ENCODE results near the gene OGDH.

The OGDH gene

DNA sequence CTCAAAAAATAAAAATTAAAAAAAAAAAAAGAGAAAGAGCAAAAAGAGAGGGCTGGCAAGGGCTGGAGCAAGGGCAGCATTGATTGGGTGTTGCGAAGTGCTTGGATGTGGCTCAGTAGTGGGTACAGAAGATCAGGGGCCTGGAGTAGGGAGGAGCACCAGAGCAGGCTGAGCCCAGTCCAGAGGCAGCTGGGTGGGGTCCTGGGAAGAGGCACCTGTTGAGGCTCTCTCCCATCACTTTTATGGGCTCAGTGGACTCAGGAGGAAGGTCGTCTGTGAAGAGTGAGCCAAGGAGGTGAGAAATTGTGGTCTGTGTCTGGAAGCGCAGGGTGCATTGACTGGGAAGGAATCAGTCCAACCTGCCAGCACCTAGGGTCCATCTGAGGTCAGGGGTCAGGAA lies 130.5 kb downstream of the OGDH start:
- DNase-seq (ENCODE audit: low read depth in 2 of 2): no peak

DNA sequence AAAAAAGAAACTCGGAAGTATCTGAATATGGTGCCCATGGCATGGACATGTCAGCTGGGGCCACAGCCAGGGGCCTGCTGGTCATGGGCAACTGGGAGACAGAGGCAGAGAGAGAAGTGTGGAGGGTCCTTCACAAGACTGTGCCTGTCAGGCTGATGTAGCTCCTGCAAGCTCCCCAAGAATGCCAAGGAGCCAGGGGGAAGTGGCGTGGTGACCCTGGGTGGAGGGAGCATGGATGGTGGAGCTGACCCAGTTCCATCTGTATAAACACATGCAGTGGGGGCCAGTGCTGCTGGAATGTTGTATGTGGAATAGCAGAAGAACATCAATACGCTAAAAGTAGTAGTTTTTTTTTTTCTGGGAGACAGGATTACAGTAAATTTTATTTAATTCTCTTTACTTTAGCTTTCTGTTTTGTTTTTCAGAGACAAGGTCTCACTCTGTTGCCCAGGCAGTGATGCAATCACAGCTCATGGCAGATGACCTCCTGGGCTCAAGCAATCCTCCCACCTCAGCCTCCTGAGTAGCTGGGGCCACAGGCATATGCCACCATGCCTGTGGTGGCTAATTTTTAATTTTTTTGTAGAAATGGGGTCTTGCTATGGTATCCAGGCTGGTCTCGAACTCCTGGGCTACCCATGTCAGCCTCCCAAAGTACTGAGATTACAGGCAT lies 131.8 kb downstream of the OGDH start:
- DNase-seq (ENCODE audit: low read depth in 2 of 2): no peak

DNA sequence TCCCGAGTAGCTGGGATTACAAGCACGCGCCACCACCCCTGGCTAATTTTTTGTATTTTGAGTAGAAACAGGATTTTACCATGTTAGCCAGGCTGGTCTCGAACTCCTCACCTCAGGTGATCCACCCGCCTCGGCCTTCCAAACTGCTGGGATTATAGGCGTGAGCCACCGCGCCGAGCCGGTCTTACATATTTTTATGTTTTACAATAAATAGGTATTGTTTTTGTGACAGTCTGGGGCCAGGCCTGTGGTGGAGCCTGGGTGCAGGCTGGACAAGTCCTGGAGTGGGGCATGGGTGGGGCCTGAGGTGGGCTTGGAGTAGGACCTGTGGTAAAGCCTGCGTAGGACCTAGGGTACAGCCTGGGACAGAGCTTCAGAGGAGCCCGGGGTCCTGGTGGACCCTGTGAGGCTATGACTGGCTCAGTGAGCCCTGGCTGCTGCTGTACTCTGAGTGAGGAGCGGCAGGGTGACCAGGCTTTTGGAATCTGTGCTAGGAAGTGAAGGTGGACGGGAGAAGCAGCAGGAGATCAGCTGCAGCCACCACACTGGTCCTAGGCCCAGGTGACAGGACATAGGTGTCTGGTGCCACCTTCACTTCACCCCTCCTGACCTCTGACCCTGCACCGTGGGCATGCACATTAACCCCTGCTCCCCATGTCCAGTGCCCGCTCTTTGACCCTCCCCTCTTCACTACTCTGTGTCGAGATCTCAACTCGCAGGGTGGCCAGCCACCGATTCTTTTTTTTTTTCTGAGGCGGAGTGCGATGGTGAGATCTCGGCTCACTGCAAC lies 132.6 kb downstream of the OGDH start:
- no peak for DNase-seq (ENCODE audit: low read depth in 2 of 2)

GRCh38 chr7:44740055-44740454 lies 133.6 kb downstream of the OGDH start:
- no peak for DNase-seq (ENCODE audit: low read depth in 2 of 2)

- DNase-seq (ENCODE audit: low read depth in 2 of 2): no peak
Measured at GRCh38 chr7:44743750-44744149, 137.3 kb downstream of the OGDH start.

DNA sequence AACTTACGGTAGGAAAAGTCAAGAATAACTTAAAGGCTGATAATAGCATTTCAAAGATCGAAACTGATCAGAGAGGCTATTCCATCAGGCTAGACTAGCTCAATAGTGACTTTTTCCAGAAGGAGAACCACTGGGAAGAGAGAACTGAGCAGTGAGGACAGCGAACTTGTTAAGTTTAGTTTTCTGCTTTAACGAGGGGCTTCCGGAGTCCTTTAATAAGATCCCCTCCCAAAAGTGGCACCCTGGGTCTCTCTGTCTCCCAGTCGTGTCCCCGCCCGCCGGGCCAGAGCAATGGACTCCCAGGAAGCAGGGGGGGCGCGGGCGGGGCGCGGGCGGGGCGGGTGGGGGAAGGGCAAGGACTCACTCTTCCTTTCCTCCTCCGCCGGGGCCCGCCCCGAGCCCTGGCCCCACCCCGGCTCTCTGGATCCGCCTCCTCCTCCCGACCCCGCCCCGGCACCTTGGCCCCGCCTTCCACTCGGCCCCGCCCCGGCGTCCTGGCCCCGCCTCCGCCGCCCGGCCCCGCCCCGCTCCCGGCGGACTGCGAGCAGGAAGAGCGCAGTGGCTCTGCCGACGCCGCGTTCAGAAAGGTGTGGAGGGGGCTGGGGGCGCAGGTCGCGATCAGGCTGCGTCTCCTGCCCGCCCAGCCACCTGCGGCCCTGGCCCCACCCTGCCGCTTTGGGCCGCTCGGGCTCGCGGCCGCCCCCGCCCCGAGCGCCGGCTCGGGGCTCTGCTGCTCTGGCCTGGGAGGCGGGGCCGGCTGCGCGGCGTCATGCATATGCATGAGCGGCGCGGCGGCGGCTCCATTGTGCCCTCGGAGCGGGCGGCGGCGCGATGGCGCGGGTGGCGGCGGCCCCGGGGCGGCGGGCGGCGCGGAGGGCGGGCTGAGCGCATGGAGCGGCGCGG lies 141.9 kb downstream of the OGDH start, which contains the start of gene ZMIZ2:
Gene ZMIZ2, plus strand, starts transcription at position 803 of the 903 bp plus-strand sequence. CDS start 7,403 bp downstream, outside the sequence.
- peak; percentile 86 to 92 for DNase-seq (ENCODE audit: low read depth in 2 of 2)

DNA sequence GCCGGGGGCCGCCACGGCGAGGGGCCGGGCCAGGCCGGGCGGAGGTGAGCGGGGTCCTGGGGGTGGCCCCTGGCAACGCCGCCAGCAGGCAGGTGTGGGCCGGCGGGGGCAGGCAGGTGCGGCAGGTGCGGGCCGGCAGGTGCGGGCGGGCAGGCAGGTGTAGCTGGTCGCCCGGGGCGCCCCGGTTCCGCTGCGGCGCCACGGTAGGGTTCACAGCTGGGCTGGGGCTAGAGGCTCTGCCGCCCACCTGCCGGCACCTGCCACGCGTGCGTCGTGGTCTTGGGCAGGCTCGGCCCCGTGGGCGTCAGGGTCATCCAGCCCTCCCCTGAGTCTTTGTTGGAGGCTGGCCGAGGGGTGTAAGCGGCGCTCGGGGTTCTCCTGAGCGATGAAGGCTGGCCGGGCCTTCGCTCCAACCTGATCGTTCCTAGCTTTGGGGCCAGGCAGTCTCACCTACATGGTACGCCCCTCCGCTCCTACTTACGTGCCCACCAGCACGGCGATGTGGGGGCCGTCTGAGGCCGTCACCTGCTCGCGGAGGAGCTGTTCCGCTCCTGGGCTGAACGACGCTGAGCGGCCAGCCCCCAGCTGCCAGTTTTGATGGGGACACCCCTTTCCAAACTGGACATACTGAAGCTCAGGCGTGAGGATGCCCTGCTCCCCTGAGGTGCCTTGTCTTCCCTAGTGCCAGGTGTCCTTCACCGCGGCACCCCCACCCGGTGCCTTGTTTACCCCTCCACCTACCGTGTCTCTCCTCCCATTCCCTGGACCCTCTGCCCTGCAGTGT lies 142.7 kb downstream of the OGDH start:
- DNase-seq (ENCODE audit: low read depth in 2 of 2): peak; percentile 11 to 16

GRCh38 chr7:44749992-44750391 lies 143.6 kb downstream of the OGDH start:
- DNase-seq (ENCODE audit: low read depth in 2 of 2): no peak

DNA sequence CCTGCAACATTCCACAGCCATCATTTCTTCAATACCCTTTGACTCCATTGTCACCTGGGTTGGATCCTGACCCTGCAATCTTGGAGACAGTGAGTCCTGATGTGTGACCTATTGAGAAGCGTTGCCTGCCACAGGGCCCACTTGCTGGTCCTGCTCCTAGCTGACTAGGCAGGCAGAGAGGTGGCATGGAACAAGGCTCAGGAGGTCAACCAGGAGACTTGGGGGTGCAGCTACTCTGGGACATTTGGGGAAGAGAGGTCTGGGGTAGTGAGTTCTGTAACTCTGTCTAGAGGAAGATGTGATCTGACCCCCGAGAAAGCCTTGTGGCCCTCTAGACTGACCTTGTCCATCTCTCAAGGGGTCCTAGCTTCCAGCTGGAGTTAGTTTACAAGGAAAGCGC lies 144.0 kb downstream of the OGDH start:
- no peak for DNase-seq (ENCODE audit: low read depth in 2 of 2)

- peak in 1 of 2 donors; percentile 42 for DNase-seq (ENCODE audit: low read depth in 2 of 2)
Measured at GRCh38 chr7:44750921-44751571, 144.6 kb downstream of the OGDH start.

GRCh38 chr7:44752822-44753221 lies 146.4 kb downstream of the OGDH start:
- no peak for DNase-seq (ENCODE audit: low read depth in 2 of 2)

GRCh38 chr7:44754802-44755697 lies 148.6 kb downstream of the OGDH start:
- DNase-seq (ENCODE audit: low read depth in 2 of 2): no peak

DNA sequence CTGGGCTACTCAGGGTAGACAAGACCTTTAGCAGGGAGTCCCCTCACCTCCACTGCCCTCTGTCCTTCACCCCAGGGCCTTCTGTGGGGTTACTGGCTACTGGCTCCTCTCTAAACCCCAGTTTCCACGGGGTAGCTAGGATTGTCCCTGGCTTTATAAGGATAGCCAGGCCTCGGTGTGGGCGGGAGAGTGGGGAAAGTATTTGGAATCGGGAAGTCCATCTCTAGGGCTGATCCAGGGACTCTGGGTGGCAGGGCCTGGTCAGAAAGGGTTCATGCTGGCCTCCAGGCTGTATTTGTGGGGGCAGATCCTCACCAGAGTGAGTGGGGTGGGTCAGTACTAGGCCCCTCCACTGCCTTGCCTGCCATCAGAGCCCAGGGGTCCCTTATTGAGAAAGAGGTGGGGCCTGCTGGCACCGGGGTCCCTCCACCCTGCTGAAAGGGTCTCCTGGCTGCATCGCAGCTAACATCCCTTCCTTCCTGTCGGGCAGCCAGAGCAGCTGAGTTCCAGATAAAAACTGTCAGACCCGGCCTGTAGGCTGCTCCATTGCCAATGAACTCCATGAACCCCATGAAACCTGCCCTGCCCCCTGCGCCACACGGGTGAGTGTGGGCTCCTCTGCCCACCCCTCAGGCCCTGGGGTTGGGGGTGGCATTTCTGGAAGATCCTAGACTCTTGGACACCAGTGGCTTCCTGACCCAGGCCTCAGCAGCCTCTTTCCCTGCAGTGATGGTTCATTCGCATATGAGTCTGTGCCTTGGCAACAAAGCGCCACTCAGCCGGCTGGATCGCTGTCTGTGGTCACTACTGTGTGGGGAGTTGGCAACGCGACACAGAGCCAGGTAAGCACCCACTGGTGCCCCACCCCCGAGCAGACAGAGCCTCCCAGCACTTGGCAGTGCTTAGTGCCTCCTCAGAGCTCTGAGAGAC lies 149.5 kb downstream of the OGDH start:
- no peak for DNase-seq (ENCODE audit: low read depth in 2 of 2)

DNA sequence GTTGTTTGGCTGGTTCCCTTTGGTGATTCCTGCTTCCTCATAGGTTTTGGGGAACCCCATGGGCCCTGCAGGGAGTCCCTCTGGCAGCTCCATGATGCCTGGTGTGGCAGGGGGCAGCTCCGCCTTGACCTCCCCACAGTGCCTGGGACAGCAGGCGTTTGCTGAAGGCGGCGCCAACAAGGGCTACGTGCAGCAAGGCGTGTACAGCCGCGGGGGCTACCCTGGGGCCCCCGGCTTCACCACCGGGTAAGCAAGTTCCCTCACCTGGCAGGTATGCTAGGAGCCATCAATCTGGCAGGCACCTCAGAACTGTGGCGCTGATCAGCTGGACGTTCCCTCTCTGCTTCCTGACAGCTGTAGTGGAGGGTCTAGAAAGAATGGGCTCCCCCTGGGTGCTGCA lies 150.5 kb downstream of the OGDH start:
- no peak for DNase-seq (ENCODE audit: low read depth in 2 of 2)

GRCh38 chr7:44757311-44757710 lies 150.9 kb downstream of the OGDH start:
- DNase-seq (ENCODE audit: low read depth in 2 of 2): no peak

DNA sequence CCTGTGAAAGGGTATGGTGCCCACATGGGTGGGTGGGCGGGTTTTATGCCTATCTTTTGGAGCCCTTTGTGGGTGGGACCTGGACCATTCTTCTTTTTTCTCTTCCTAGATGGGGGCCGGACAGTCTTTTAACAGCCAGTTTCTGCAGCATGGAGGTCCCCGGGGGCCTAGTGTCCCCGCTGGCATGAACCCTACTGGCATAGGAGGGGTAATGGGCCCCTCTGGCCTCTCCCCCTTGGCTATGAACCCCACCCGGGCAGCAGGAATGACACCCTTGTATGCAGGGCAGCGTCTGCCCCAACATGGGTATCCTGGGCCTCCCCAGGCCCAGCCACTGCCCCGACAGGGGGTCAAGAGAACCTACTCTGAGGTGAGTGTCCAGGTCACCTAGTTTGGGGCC lies 151.3 kb downstream of the OGDH start:
- DNase-seq (ENCODE audit: low read depth in 2 of 2): no peak

Data from stimulated activated CD4-positive, alpha-beta T cell treated with anti-CD3 and anti-CD28 coated beads, Interleukin-4, amount 100 ng/mL, for 48 hours (primary cell).